ENCODE measurements around the gene EPHA10.

Gene EPHA10

DNA sequence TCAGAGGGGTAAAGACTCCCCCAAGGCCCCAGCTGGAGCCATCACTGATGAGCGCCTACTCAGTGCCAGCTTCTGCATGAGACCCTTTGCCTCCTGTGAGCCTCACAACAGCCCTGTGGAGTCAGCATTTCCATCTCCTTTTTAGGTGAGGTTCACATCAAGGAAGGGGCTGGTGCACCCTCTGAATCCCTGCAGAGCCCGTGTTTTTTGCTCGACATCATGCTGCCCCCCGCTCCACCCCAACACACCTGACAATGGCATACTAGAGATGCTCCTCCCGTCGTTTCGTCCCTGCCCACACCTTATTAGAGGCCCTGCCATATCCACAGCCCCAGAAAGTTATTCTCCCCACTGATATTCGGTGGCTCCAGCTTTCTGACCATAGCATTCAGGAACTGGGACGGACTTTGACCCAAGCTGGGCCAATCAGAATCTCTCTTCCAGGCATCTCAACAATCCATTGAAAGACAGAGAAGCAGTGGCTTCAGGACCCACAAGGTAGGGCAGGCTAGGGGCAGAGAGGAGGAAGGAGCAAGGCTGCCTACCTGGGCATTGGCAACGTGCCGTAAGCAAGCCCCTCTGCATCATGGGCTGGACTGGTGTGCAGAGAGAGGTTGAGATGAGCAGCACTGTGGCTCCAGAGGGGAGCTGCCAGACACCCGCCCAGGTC, 32.7 kb downstream of the EPHA10 start:
- DNase-seq, result no peak

DNA sequence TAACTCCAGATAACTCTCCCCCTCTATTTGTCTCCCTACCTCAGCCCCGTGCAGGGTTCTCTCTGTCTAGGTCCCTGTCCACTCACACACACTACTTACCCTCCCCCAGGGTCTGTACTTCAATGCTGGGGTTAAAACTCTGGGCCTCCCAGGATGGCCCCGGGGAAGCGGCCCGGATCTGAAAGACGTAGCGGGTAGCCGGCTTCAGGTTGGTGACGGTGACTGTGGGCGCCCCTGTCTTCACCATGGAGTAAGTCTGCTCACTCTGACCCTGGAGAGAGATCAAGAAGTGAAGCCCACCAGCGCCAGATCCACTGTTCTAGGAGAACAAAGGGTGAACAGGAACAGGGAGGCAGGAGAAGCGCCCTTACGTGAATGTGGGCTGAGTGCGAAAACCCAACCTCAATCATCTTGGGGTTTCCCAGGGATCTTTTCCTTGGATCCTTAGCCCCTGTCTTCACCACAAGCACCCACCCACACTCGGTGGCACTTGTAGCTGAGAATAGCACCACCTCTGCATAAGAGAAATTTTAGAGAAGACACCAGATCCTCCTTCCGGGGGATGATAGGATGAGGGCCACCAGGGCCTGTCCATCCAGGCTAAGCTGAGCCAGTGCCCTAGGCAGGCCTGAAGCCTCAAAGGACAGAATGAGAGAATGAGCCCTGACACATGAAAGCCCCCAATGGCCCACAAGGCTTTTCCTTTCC, 33.5 kb downstream of the EPHA10 start:
- DNase-seq, result no peak

DNA sequence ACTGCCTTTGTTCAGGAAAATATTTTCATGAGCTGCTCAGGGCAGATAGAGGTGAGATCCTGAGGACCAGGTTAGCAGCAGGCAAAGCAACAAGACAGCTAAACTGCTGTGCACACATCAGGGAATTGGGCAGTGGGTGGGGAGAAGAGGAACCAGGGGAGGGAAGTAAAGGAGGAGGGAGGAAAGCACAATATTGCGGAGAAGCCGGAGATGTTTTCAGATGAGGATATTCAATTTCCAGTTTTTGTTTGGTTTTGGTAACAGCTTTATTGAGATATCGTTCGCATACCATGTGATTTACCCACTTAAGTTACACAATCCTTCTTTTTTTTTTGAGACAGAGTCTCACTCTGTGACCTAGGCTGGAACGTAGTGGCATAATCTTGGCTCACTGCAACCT, 34.5 kb downstream of the EPHA10 start:
- DNase-seq, result no peak

- no peak for DNase-seq
Measured at GRCh38 chr1:37728416-37728815, 36.5 kb downstream of the EPHA10 start.

DNA sequence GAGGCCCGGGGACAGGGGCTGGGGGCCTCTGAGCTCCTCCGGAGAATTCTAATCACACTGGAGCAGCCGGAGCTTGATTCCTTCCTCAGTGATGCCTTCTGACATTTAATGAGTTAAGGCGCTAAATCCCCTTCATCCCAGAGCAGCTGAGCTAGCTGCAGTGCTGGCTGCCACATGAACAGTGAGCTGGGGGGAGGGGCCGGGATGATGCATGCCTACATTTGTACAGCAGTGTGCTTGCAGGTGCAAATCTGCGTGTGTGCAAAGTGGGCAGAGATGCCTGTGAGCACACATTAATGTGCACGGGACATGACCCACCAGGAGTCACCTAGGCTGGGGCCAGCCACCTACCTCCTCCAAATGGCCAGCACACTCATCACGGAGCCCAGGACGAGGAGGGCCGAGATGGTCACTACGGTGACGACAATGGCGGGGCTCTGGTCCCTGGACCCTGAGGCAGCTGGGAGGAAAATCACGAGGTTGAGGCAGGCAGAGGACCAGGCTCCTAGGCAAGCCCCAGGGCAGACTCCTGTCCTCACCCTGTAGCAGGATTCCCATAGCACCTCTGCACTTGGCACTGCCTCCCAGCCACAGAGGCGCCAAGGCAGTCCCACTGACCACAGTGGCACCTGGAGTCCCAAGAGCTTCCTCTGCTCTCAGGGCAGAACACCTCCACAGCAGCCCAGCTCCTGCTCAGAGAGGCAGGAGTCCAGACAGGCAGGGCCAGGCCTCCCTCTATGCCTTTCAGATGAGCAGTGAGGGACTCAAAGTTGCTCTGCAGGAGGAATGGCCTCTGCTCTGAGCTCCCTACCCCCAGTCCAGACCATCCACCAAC, 38.0 kb downstream of the EPHA10 start:
- no peak for DNase-seq

DNA sequence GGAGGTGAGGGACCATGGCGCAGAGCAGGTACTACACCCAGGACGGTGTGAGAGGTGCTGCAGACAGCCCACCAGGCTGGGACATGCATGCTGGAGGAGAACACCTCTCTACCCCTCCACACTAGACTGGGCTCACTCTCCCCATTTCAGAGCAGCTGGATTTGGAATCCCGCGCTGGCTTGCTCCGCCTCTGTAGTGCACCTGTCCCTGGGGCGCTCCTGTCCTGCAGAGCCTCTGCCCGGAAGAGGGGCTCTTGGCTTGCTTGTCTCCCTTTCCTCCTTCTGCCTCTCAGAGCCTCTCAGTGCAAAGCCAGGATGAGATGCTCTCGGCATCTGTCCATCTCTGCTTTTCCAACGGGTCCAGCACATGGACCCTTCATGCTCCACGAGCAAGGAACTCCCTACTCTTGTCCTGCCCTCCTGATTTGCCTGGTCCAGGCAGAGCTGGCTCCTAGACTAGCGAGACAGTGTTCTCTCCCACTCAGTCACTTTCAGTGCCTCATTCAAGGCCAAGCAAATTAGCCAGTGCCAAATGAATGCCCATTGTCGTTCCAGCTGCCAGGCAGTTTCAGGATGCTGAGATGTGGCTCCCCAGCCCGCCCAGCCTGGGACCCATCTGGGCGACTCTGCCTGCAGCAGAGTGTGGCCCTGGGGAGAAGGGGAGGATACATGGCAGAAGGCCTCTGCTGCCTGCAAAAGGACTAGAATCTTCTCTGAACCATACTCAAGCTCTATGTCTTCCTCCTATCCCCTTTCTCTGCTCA, 38.9 kb downstream of the EPHA10 start:
- DNase-seq, result no peak

DNA sequence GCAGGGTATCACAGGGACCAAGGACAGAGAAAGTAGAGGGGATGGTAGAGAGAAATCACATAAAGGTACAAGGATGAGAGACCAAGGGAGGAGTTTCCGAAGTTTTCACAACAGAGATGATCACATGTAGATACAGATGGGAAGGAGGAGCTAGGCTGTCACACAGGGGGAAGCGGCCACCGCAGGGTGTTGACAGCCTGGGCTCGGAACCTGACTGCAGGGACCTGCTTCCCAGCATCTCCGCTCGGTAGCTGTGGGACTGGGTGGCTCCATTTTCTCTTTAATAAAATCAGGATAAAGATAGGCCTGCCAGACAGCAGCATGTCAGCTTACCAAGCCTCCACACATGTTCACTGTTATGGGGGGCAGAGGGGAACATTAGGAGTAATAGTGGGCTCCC, 40.3 kb downstream of the EPHA10 start:
- DNase-seq, result no peak

DNA sequence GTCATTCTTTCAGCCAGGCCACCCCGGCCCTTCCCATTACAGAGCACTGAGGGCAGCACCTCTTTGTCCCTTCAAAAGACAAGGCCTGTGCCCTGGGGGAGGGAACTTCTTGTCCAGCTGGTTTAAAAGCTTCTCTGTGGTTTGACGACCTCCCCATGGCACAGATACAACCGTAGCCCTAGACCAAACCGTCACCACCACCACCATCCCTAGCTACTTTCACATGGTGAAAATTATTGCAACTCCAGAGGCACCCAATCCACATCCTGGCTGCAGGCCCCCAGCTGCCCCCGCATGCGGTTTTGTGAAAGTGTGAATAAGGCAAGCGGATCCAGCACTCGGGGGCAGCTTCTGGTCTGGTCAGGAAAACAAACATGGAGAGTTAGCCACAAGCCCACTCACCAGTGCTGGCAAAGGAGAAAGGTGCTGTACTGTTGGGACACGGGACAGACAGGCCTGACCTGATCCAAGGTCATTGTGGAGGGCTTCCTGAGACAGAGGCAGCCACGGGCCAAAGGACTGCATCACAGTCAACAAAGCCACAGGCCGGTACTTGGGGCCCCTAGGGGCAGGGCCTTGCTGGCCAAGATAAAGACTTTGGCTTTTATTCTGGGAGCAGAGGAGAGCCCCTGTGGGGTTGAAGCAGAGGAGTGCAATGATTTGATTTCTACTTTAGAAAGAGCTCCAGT, 41.4 kb downstream of the EPHA10 start:
- DNase-seq, result no peak

DNA sequence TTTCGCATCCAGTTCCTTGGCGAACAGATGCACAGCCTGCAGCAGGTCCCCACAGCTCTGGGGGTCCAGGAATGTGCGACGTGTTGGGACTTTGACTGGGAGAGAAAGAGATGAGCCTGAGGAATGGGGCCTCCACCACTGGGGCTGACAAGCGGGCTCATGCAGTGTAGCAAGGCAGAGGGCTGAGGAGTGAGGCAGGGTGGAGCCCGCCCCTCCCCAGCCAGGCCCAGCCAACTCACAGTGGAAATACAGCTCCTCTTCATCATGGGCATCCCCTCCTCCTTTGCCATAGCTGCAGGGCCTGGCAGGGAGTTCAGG, 41.9 kb downstream of the EPHA10 start:
- DNase-seq, result no peak

- DNase-seq, result no peak
Measured at GRCh38 chr1:37722181-37723071, 42.5 kb downstream of the EPHA10 start.

- no peak for DNase-seq
Measured at GRCh38 chr1:37721565-37721964, 43.4 kb downstream of the EPHA10 start.

- DNase-seq, result no peak
Measured at GRCh38 chr1:37720231-37721130, 44.4 kb downstream of the EPHA10 start.

- no peak for DNase-seq
Measured at GRCh38 chr1:37719572-37720195, 45.2 kb downstream of the EPHA10 start.

- DNase-seq, result no peak
Measured at GRCh38 chr1:37718901-37719571, 45.9 kb downstream of the EPHA10 start.

DNA sequence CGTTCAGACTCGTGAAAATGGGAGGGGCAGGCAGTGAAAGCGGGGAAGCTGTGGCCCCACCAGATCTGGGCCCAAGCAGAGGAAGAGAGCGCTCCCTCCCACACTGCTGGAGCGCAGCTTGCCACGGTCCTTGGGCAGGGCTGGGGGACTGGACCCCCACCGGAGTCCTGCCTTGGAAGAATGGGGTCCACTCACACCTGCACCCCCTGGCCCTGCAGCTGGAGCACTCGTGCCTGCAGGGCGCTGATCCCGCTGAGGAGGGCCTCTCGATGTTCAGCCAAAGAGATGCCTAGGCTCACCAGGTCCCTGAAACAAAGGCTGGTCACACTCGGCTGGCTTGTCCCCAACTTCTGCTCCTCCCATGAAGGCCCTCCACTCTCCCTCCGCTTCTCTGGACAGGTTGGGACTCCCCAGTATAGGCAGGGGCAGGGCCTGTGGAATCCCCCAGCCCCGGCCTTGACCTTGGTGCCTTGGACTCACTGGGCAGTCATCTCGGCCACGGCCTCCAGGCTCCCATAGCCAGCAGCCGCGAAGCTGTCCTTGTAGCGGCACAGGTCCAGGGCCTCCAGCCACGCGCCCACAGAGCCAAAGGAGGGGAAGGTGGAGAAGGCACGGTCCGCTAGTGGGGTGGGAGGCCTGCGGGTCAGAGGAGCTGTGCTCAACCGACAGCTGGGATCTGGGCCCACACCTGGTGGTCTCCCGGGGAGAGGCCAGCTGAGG, 46.6 kb downstream of the EPHA10 start:
- no peak for DNase-seq

DNA sequence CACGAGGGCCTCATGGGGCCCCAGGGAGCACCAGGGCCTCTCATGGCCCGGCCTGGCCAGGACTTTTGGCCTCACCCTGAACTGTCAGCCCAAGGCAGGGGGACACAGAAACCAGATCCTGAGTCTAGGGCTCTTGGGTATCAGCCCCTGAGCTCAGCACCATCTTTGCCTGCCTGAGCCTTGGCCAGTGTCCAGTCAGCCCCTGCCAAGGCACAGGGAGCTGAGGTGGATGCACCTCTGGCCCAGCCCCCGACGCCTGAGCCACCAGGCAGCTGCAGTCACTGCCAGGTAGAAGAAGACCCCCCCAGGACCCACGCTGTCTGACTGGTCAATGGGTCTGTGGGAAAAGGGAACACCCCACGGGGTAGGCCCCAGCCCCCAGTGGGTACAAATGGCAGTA, 47.3 kb downstream of the EPHA10 start:
- no peak for DNase-seq

- DNase-seq, result no peak
Measured at GRCh38 chr1:37716321-37716720, 48.6 kb downstream of the EPHA10 start.

DNA sequence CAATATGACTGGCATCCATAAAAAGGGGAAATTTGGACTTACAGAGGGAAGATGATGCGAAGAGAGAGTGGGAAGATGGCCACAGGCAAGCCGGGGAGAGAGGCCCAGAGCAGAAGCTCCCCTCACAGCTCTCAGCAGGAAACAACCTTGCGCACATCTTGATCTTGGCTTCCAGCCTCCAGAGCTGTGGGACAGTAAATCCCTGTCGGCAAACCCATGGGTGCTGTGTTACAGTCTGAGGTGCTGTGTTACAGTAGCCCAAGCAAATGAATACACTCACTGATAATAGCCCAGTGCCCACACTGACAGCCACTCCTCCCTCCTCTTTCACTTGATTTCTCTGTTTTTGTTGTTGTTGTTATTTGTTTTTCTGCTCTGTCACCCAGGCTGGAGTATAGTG, 50.2 kb downstream of the EPHA10 start:
- DNase-seq, result no peak

- DNase-seq, result no peak
Measured at GRCh38 chr1:37714226-37714625, 50.7 kb downstream of the EPHA10 start.

Data from CD4-positive, alpha-beta T cell treated with Interferon alpha-2 for 1 hour (primary cell).